SK-N-SH (cell line): Measurements from ENCODE around the gene NECAB2.

Experiments
- CTCF ChIP-seq: fragments of 200-600 bp; sonication (generic); IDR thresholded peaks from 2 replicates; pipeline ENCODE4 v1.6.1; 2017; ENCODE audit warnings: antibody characterized with exemption, mild to moderate bottlenecking, moderate library complexity
- EP300 ChIP-seq, 2 experiments: IDR thresholded peaks; 2 replicates each; pipeline versions ENCODE4 v1.4.0 to v1.6.1; 2012; ENCODE audit warnings: borderline replicate concordance in 1 of 2, low read depth in 1 of 2, low read length in 1 of 2
- GATA2 ChIP-seq: sonication (generic); formaldehyde crosslinking; IDR thresholded peaks from 2 replicates; pipeline ENCODE4 v1.5.0; 2020; ENCODE audit warnings: mild to moderate bottlenecking, missing genetic modification reagents
- JUND ChIP-seq: IDR thresholded peaks from 2 replicates; pipeline ENCODE4 v1.4.0; 2012
- PBX3 ChIP-seq: IDR thresholded peaks from 2 replicates; pipeline ENCODE4; 2012
- POLR2AphosphoS5 ChIP-seq: IDR thresholded peaks from 2 replicates; pipeline ENCODE4 v1.6.1; 2012; ENCODE audit warnings: low read depth, low read length
- RAD21 ChIP-seq: IDR thresholded peaks from 2 replicates; pipeline ENCODE4 v1.6.1; 2012; ENCODE audit warnings: mild to moderate bottlenecking, low read length
- RFX5 ChIP-seq: IDR thresholded peaks from 2 replicates; pipeline ENCODE4 v1.6.1; 2012; ENCODE audit warnings: mild to moderate bottlenecking, improper control_type of control experiment, low read length
- SIN3A ChIP-seq: IDR thresholded peaks from 2 replicates; pipeline ENCODE4 v1.6.1; 2012; ENCODE audit warnings: low read depth, mild to moderate bottlenecking, low read length, moderate library complexity, borderline replicate concordance
- SMC3 ChIP-seq: IDR thresholded peaks from 2 replicates; pipeline ENCODE4 v1.6.1; 2012; ENCODE audit warnings: low read depth, low read length, improper control_type of control experiment
- TAF1 ChIP-seq: IDR thresholded peaks from 2 replicates; pipeline ENCODE4 v1.6.1; 2012; ENCODE audit warnings: low read depth, mild to moderate bottlenecking, low read length, moderate library complexity, borderline replicate concordance
- YY1 ChIP-seq: IDR thresholded peaks from 2 replicates; pipeline ENCODE4 v1.4.0; 2012; ENCODE audit warnings: low read depth, mild to moderate bottlenecking
- TF ChIP-seq, protein P1 (sequence below): IDR thresholded peaks from 2 replicates; pipeline ENCODE4 v1.4.0; 2012; ENCODE audit warnings: low read depth

DNA sequence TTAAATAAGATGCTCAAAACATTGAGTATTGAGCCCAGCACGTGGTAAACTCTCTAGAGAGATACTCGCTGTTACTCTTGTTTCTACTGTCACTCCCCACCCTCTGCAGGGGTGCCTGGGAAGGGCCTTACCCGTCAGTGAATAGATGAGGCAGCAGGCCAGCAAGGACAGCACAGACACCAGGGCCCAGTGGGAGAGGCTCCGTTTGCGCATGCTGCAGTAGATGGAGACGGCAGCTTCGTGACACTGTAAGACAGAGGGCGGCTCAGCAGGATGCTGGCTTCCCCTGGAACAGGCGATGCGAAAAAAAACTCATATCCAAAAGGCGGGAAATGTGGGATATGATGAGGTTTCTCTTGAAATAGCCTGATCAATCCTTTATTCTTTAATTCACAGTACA, 54.6 kb downstream of the NECAB2 start:
- TF ChIP-seq CTCF = no peak
- no peak for TF ChIP-seq GATA2
- TF ChIP-seq RFX5 = no peak
- no peak for TF ChIP-seq EP300 (IDR thresholded peaks at IDR 0.05; ENCODE audit: borderline replicate concordance in 1 of 2, low read depth in 1 of 2, low read length in 1 of 2)
- no peak for TF ChIP-seq YY1
- no peak for TF ChIP-seq JUND
- TF ChIP-seq SIN3A = no peak
- TF ChIP-seq, protein P1, sequence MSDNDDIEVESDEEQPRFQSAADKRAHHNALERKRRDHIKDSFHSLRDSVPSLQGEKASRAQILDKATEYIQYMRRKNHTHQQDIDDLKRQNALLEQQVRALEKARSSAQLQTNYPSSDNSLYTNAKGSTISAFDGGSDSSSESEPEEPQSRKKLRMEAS = no peak
- TF ChIP-seq TAF1 = no peak
- no peak for TF ChIP-seq RAD21
- TF ChIP-seq SMC3 = no peak
- TF ChIP-seq PBX3 = no peak
- TF ChIP-seq POLR2AphosphoS5 = no peak
